HEK293 (cell line): ENCODE results near the gene CSNK2A1.

Experiments used
- CTCF ChIA-PET: fragments of 350-600 bp; formaldehyde crosslinking; extraction: SDS; loops from one replicate; lab custom pipeline; 2021; ENCODE audit warnings: antibody characterized with exemption; lab: Yijun Ruan, JAX
- POLR2A ChIA-PET: fragments of 300-600 bp; formaldehyde crosslinking; extraction: SDS; loops from one replicate; lab custom pipeline; 2020; ENCODE audit warnings: antibody characterized with exemption, inconsistent platforms; lab: Yijun Ruan, JAX
- H3K27ac ChIP-seq: fragments of 200-500 bp; sonication (Bioruptor generic); 2 replicates; pipeline ENCODE4 v1.5.1; 2014; ENCODE audit warnings: low read depth, low read length, control low read depth, inconsistent platforms; ENCODE audit errors: extremely low read depth
- H3K36me3 ChIP-seq, 2 experiments: fragments of 200-500 bp in 1 of 2; sonication (Bioruptor generic) in 1 of 2; 1 replicate in 1 of 2; 2 replicates in 1 of 2; pipeline ENCODE4 v1.5.1; 2014 to 2017; ENCODE audit warnings: inconsistent platforms in 2 of 2, low read length in 2 of 2; ENCODE audit not compliant: control insufficient read depth in 2 of 2, insufficient read depth in 1 of 2
- H3K4me1 ChIP-seq: fragments of 200-500 bp; sonication (Bioruptor generic); 2 replicates; pipeline ENCODE4 v1.5.1; 2014; ENCODE audit warnings: mild to moderate bottlenecking, low read length, inconsistent platforms; ENCODE audit not compliant: control insufficient read depth, insufficient read depth
- H3K4me3 ChIP-seq: 2 replicates; pipeline ENCODE4 v1.5.1; 2011; ENCODE audit warnings: low read depth, mild to moderate bottlenecking, control low read depth, low read length, moderate library complexity
- H3K9me3 ChIP-seq: fragments of 200-500 bp; sonication (Bioruptor generic); 2 replicates; pipeline ENCODE4 v1.5.1; 2014; ENCODE audit warnings: low read depth, low read length, inconsistent platforms; ENCODE audit not compliant: control insufficient read depth, insufficient read depth
- FEZF1 ChIP-seq: fragments of 450-650 bp; formaldehyde crosslinking; IDR thresholded peaks from 2 replicates; pipeline ENCODE4 v1.5.1; 2016; ENCODE audit warnings: missing biosample characterization, missing genetic modification characterization
- SALL2 ChIP-seq: fragments of 450-650 bp; formaldehyde crosslinking; IDR thresholded peaks from 2 replicates; pipeline ENCODE4 v1.5.0; 2017; ENCODE audit warnings: missing biosample characterization, mild to moderate bottlenecking, missing genetic modification characterization, borderline replicate concordance
- ZBTB21 ChIP-seq: fragments of 450-650 bp; formaldehyde crosslinking; IDR thresholded peaks from 2 replicates; pipeline ENCODE4 v1.5.1; 2017; ENCODE audit warnings: missing biosample characterization, missing genetic modification characterization
- ZNF211 ChIP-seq: fragments of 450-650 bp; formaldehyde crosslinking; IDR thresholded peaks from 2 replicates; pipeline ENCODE4 v1.5.1; 2016; ENCODE audit warnings: low read depth, missing biosample characterization, missing genetic modification characterization
- ZNF214 ChIP-seq: fragments of 450-650 bp; formaldehyde crosslinking; IDR thresholded peaks from 2 replicates; pipeline ENCODE4 v1.5.1; 2017; ENCODE audit warnings: missing biosample characterization, mild to moderate bottlenecking, missing genetic modification characterization, borderline replicate concordance
- ZNF37A ChIP-seq: fragments of 450-650 bp; IDR thresholded peaks from 2 replicates; pipeline ENCODE4 v1.5.1; 2018; ENCODE audit warnings: missing biosample characterization, missing genetic modification characterization
- ZNF404 ChIP-seq: fragments of 450-650 bp; formaldehyde crosslinking; IDR thresholded peaks from 2 replicates; pipeline ENCODE4 v1.5.1; 2017; ENCODE audit warnings: missing biosample characterization, missing genetic modification characterization
- ZNF76 ChIP-seq: fragments of 450-650 bp; formaldehyde crosslinking; IDR thresholded peaks from 2 replicates; pipeline ENCODE4; 2016; ENCODE audit warnings: low read depth, missing biosample characterization, missing genetic modification characterization, borderline replicate concordance
- ZSCAN30 ChIP-seq: fragments of 450-650 bp; IDR thresholded peaks from 2 replicates; pipeline ENCODE4 v1.5.1; 2018; ENCODE audit warnings: missing biosample characterization, mild to moderate bottlenecking, missing genetic modification characterization, moderate library complexity
- ZXDB ChIP-seq: fragments of 450-650 bp; formaldehyde crosslinking; IDR thresholded peaks from 2 replicates; pipeline ENCODE4 v1.5.1; 2016; ENCODE audit warnings: missing biosample characterization, missing genetic modification characterization
- TF ChIP-seq, protein P1 (sequence below): fragments of 450-650 bp; formaldehyde crosslinking; conservative IDR thresholded peaks from 2 replicates; pipeline ENCODE4 v1.5.1; 2016; ENCODE audit warnings: low read depth, missing biosample characterization, missing genetic modification characterization
- TF ChIP-seq, protein P2 (sequence below): fragments of 450-650 bp; formaldehyde crosslinking; IDR thresholded peaks from 2 replicates; pipeline ENCODE4 v1.5.1; 2016; ENCODE audit warnings: missing biosample characterization, missing genetic modification characterization
- TF ChIP-seq, protein P3 (sequence below): fragments of 450-650 bp; formaldehyde crosslinking; IDR thresholded peaks from 2 replicates; pipeline ENCODE4 v1.5.1; 2016; ENCODE audit warnings: missing biosample characterization, missing genetic modification characterization

The CSNK2A1 gene

DNA sequence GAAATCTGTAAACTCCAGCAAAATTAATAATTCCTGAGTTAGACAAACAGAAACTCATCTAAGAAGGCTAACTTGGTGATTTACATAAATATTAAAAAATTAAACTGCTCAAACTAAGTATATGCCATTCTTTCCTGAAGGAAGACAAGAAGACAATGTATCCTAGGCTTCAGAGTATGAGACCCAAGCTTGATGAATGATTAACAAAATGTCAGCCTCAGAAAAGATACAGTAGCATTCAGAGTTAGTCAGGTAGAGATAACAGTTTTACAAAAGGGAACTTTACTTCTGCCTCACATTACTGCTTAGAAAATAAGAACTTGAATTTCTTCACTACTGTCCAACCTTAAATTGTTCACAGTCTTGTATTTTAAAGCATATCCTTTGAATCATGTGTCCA lies 12.0 kb downstream of the CSNK2A1 start (continued):
- TF ChIP-seq, protein P1, sequence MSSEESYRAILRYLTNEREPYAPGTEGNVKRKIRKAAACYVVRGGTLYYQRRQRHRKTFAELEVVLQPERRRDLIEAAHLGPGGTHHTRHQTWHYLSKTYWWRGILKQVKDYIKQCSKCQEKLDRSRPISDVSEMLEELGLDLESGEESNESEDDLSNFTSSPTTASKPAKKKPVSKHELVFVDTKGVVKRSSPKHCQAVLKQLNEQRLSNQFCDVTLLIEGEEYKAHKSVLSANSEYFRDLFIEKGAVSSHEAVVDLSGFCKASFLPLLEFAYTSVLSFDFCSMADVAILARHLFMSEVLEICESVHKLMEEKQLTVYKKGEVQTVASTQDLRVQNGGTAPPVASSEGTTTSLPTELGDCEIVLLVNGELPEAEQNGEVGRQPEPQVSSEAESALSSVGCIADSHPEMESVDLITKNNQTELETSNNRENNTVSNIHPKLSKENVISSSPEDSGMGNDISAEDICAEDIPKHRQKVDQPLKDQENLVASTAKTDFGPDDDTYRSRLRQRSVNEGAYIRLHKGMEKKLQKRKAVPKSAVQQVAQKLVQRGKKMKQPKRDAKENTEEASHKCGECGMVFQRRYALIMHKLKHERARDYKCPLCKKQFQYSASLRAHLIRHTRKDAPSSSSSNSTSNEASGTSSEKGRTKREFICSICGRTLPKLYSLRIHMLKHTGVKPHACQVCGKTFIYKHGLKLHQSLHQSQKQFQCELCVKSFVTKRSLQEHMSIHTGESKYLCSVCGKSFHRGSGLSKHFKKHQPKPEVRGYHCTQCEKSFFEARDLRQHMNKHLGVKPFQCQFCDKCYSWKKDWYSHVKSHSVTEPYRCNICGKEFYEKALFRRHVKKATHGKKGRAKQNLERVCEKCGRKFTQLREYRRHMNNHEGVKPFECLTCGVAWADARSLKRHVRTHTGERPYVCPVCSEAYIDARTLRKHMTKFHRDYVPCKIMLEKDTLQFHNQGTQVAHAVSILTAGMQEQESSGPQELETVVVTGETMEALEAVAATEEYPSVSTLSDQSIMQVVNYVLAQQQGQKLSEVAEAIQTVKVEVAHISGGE = no peak
- TF ChIP-seq SALL2 (tag by site-specific recombination) (no peak), ZNF37A (tag by site-specific recombination) (no peak), FEZF1 (tag by site-specific recombination) (no peak), ZNF211 (no peak)

DNA sequence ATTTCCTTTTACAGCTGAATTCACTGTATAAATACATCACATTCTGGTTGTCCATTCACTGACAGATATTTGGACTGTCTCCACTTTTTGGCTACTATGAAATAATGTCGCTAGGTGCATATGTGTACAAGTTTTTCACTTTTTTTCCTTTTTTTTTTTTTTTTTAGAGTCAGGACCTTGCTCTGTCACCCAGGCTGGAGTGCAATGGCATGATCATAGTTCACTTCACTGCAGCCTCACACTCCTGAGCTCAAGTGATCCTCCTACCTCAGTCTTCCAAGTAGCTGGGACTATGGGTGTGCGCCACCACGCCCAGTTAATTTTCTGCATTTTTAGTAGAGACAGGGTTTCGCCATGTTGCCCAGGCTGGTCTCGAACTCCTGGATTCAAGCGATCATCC lies 13.3 kb downstream of the CSNK2A1 start:
- ChIA-PET POLR2A (interaction anchor here (0.7 to 2.3 kb wide), 2 partner anchors 13 to 14 kb away, joined by 3 to 11 read pairs; partner anchors contain the start of gene CSNK2A1), CTCF (no interaction called here)
- Histone ChIP-seq H3K27ac (no peak overlapping the region), H3K36me3 (peaks cover 49 to 54% of the 10 kb centered on the region in 2 experiments), H3K4me1 (peaks cover 6% of the 10 kb centered on the region; the same call in 1 of the 2 replicates), H3K4me3 (no peak overlapping the region), H3K9me3 (peaks cover 4% of the 10 kb centered on the region; the same call in 1 of the 2 replicates)
- TF ChIP-seq ZSCAN30 (tag by site-specific recombination) (no peak), ZNF76 (tag by site-specific recombination) (no peak), ZNF404 (tag by site-specific recombination) (no peak), ZBTB21 (tag by site-specific recombination) (no peak), ZXDB (tag by site-specific recombination) (no peak)
- TF ChIP-seq, protein P2, sequence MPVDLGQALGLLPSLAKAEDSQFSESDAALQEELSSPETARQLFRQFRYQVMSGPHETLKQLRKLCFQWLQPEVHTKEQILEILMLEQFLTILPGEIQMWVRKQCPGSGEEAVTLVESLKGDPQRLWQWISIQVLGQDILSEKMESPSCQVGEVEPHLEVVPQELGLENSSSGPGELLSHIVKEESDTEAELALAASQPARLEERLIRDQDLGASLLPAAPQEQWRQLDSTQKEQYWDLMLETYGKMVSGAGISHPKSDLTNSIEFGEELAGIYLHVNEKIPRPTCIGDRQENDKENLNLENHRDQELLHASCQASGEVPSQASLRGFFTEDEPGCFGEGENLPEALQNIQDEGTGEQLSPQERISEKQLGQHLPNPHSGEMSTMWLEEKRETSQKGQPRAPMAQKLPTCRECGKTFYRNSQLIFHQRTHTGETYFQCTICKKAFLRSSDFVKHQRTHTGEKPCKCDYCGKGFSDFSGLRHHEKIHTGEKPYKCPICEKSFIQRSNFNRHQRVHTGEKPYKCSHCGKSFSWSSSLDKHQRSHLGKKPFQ (tag by site-specific recombination) = no peak
- TF ChIP-seq, protein P3, sequence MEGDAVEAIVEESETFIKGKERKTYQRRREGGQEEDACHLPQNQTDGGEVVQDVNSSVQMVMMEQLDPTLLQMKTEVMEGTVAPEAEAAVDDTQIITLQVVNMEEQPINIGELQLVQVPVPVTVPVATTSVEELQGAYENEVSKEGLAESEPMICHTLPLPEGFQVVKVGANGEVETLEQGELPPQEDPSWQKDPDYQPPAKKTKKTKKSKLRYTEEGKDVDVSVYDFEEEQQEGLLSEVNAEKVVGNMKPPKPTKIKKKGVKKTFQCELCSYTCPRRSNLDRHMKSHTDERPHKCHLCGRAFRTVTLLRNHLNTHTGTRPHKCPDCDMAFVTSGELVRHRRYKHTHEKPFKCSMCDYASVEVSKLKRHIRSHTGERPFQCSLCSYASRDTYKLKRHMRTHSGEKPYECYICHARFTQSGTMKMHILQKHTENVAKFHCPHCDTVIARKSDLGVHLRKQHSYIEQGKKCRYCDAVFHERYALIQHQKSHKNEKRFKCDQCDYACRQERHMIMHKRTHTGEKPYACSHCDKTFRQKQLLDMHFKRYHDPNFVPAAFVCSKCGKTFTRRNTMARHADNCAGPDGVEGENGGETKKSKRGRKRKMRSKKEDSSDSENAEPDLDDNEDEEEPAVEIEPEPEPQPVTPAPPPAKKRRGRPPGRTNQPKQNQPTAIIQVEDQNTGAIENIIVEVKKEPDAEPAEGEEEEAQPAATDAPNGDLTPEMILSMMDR (tag by site-specific recombination) = no peak

DNA sequence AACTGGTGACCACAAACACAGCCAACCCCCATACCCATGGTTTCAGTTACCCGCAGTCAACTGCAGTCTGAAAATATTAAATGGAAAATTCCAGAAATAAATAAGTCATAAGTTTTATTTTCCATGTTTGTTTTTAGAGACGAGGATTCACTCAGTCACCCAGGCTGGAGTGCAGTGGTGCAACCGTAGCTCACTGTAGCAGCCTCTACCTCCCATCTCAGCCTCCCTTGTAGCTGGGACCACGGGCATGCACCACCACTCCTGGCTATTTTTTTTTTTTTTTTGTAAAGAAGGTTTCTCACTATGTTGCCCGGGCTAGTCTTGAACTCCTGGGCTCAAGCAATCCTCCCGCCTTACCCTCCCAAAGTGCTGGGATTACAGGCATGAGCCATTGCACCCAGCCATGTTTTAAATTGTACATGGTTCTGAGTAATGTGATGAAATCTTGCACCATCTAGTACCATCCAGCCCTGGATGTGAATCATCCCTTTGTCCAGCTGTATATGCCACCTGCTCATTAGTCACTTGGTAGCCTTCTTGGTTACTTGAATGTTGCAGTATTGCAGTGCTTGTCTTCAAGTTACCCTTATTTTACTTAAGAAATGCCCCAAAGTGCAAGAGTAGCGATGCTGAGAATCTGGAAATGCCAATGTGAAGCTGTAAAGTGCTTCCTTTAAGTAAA lies 14.5 kb downstream of the CSNK2A1 start:
- Histone ChIP-seq H3K36me3 (peaks cover 57 to 65% of the 10 kb centered on the region in 2 experiments), H3K27ac (no peak overlapping the region), H3K9me3 (peaks cover 4% of the 10 kb centered on the region; the same call in 1 of the 2 replicates), H3K4me1 (peaks cover 6% of the 10 kb centered on the region; the same call in 1 of the 2 replicates), H3K4me3 (no peak overlapping the region)
- no peak for TF ChIP-seq ZNF214 (tag by site-specific recombination)
- POLR2A ChIA-PET = interaction anchor here (0.6 kb wide), 1 partner anchor 14 kb away, joined by 3 read pairs; no protein-coding TSS in a partner anchor
- CTCF ChIA-PET = no interaction called here
